B cell (primary cell): ENCODE results near the gene CYP2W1.

Experiments used
- CTCF ChIP-seq: fragments of 200-600 bp; IDR thresholded peaks from one replicate; pipeline ENCODE4 v1.8.0; 2022; ENCODE audit warnings: antibody characterized with exemption, mild to moderate bottlenecking
- EZH2 ChIP-seq: IDR thresholded peaks from 2 replicates; pipeline ENCODE4 v1.6.1; 2012; ENCODE audit warnings: borderline replicate concordance, low read depth, mild to moderate bottlenecking, moderate library complexity, low read length; ENCODE audit not compliant: insufficient read depth, poor library complexity, severe bottlenecking

DNA sequence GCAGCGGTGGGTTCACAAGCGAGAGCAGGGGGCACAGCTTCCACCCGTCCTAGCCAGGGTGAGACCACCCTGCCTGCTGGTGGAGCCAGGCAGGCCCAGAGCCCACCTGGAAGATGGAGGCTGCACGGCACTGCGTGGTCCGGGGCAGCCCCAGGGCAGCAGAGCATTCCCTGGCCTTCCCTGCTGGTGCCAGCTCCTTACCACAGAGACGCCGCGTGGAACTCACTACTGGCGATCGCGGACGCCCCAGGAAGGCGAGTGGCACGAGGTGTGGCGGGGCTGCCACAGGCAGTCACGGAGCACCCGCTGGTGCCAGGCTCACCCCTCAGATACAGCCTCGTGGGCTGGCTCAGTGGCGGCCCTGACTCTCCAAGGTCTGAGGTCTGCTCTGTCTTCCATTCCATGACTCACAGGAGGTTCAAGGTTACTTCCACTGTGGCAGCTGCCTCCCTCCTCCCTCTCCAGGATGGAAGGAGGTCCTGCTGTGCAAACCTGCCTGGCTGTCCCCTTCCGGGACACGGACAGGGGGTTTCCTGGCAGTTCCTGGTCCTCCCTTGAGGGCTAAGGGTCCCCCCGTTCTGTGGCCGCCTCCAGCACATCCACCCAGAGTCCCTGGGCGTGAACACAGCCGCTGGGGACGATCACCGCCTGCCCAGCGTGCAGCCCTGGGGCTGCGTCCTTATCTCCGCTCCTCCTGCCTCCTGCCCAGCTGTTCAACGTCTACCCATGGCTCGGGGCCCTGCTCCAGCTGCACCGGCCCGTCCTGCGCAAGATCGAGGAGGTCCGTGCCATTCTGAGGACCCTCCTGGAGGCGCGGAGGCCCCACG lies 3.1 kb downstream of the CYP2W1 start:
- TF ChIP-seq CTCF = no peak
- TF ChIP-seq EZH2 = no peak
